AG04450 (cell line): ENCODE results near the gene SULT2A1. TPM values are rescaled to one million over a fixed set of nuclear protein-coding genes. Genes with fewer than 3 reads are reported as not detected.
"Not testable (repeated sequence)": the region's sequence is repeated elsewhere in the genome, so short reads cannot be mapped to it uniquely, and the experiment has no call there.

Experiments used
- CTCF ChIA-PET: fragments of 300-600, 350-600 bp; formaldehyde crosslinking; extraction: SDS; loops from one replicate; lab custom pipeline; 2022; ENCODE audit warnings: antibody characterized with exemption, inconsistent platforms; lab: Charles Lee
- POLR2A ChIA-PET: fragments of 350-600 bp; formaldehyde crosslinking; extraction: SDS; loops from one replicate; lab custom pipeline; 2021; ENCODE audit warnings: antibody characterized with exemption, inconsistent platforms; lab: Yijun Ruan, JAX
- DNase-seq: peaks from one replicate; pipeline ENCODE4 v3.0.0-alpha.2; 2011; ENCODE audit warnings: low read depth, low spot score
- H3K27ac ChIP-seq: one replicate; pipeline ENCODE4 v1.5.1; 2012; ENCODE audit warnings: low read depth, low read length, control low read depth
- H3K27me3 ChIP-seq: one replicate; pipeline ENCODE4 v1.6.0; 2012; ENCODE audit warnings: low read length; ENCODE audit not compliant: control insufficient read depth, insufficient read depth
- H3K4me3 ChIP-seq: 2 replicates; pipeline ENCODE4 v1.5.1; 2011; ENCODE audit warnings: mild to moderate bottlenecking, low read depth, low read length, control low read depth
- H3K9me3 ChIP-seq: 2 replicates; pipeline ENCODE4 v1.5.1; 2012; ENCODE audit warnings: low read length; ENCODE audit not compliant: control insufficient read depth, insufficient read depth
- CTCF ChIP-seq: IDR thresholded peaks from 2 replicates; pipeline ENCODE4 v1.5.1; 2011; ENCODE audit warnings: low read depth, low read length, control low read depth, inconsistent platforms
- polyA plus RNA-seq: library from polyadenylated mRNA; depleted of rRNA; stranded (reverse); fragments of >200 nt; gene quantifications from 2 replicates; pipeline ENCODE4 v1.2.3, GENCODE V29; 2011

SULT2A1 gene
- polyA plus RNA-seq, 1 experiment: not detected

GRCh38 chr19:47878906-47879305 is 7.2 kb downstream of the SULT2A1 start:
- no peaks in the 10 kb centered on the region for H3K27me3 ChIP-seq
- TF ChIP-seq CTCF: no peak
- no peak overlapping the region for H3K27ac ChIP-seq
- DNase-seq: no peak
- ChIA-PET POLR2A (no interaction called here), CTCF (interaction anchor here (0.9 kb wide), 1 partner anchor 10 kb away, joined by 5 read pairs; no protein-coding TSS in a partner anchor)
- H3K4me3 ChIP-seq: no peak overlapping the region
- no peaks in the 10 kb centered on the region for H3K9me3 ChIP-seq

- ChIA-PET POLR2A (no interaction called here), CTCF (interaction anchor here (0.5 to 3.0 kb wide), 3 partner anchors 99 to 308 kb away, joined by 3 to 17 read pairs (median 6); no protein-coding TSS in a partner anchor)
- Histone ChIP-seq H3K4me3 (no peak overlapping the region), H3K9me3 (peaks cover 2% of the 10 kb centered on the region), H3K27ac (no peak overlapping the region), H3K27me3 (peaks cover 6% of the 10 kb centered on the region)
- no peak for DNase-seq
- no peak for TF ChIP-seq CTCF
Observed at GRCh38 chr19:47865166-47865565, 20.9 kb downstream of the SULT2A1 start.

- ChIA-PET CTCF (interaction anchor here (0.6 to 3.0 kb wide), 25 partner anchors 8 to 153 kb away, joined by 3 to 17 read pairs (median 5); no protein-coding TSS in a partner anchor), POLR2A (no interaction called here)
- H3K27ac ChIP-seq: no peak overlapping the region
- DNase-seq: peak; percentile 21
- peaks cover 2% of the 10 kb centered on the region for H3K9me3 ChIP-seq
- H3K27me3 ChIP-seq: peaks cover 6% of the 10 kb centered on the region
- H3K4me3 ChIP-seq: no peak overlapping the region
- peak; percentile 97 for TF ChIP-seq CTCF
Observed at GRCh38 chr19:47863514-47863936, 22.6 kb downstream of the SULT2A1 start.

GRCh38 chr19:47861630-47862029 is 24.5 kb downstream of the SULT2A1 start:
- H3K27me3 ChIP-seq: peaks cover 6% of the 10 kb centered on the region
- H3K4me3 ChIP-seq: no peak overlapping the region
- TF ChIP-seq CTCF: no peak
- ChIA-PET CTCF (no interaction called here), POLR2A (no interaction called here)
- H3K9me3 ChIP-seq: peaks cover 2% of the 10 kb centered on the region
- DNase-seq: no peak
- no peak overlapping the region for H3K27ac ChIP-seq

- no peak overlapping the region for H3K4me3 ChIP-seq
- ChIA-PET CTCF (no interaction called here), POLR2A (no interaction called here)
- peaks cover 2% of the 10 kb centered on the region for H3K9me3 ChIP-seq
- TF ChIP-seq CTCF: no peak
- DNase-seq: no peak
- H3K27ac ChIP-seq: no peak overlapping the region
- H3K27me3 ChIP-seq: peaks cover 6% of the 10 kb centered on the region
Observed at GRCh38 chr19:47860602-47861297, 25.4 kb downstream of the SULT2A1 start.

GRCh38 chr19:47859838-47860237 is 26.3 kb downstream of the SULT2A1 start:
- H3K27ac ChIP-seq, CTCF ChIA-PET, H3K4me3 ChIP-seq, H3K9me3 ChIP-seq, DNase-seq, POLR2A ChIA-PET, H3K27me3 ChIP-seq: not testable (repeated sequence)

GRCh38 chr19:47858646-47859285 is 27.3 kb downstream of the SULT2A1 start, which contains the start of gene TPRX2:
Gene TPRX2, plus strand, starts transcription at chr19:47859235. Its CDS starts 12 bp downstream, at chr19:47859247.
- H3K27ac ChIP-seq, H3K9me3 ChIP-seq, H3K4me3 ChIP-seq, POLR2A ChIA-PET, DNase-seq, H3K27me3 ChIP-seq: not testable (repeated sequence)
- CTCF ChIA-PET: interaction anchor here (1.5 kb wide), 1 partner anchor 10 kb away, joined by 5 read pairs; no protein-coding TSS in a partner anchor
